H1 (cell line): ENCODE measurements around the gene LAMB3. TPM values are rescaled to one million over a fixed set of nuclear protein-coding genes. Genes with fewer than 3 reads are reported as not detected.

Experiments used
- HDAC6 ChIP-seq: IDR thresholded peaks from one replicate; pipeline ENCODE4 v1.7.1; 2012; ENCODE audit warnings: low read depth, mild to moderate bottlenecking, inconsistent platforms, low read length, moderate library complexity
- polyA plus RNA-seq, 7 experiments: library from polyadenylated mRNA; depleted of rRNA in 3 of 7; stranded (reverse) in 5 of 7; unstranded in 2 of 7; fragments of >200 nt in 5 of 7; fragments of 200-250 nt in 2 of 7; gene quantifications; 1 replicate in 5 of 7; 2 replicates in 1 of 7; 4 replicates in 1 of 7; pipeline versions ENCODE4 v1.2.1 to v1.2.3, GENCODE V29; 2011 to 2013; ENCODE audit warnings: missing spikeins in 2 of 7, mixed read lengths in 2 of 7
- total RNA-seq: library from RNA; stranded (reverse); fragmentation: NEBNext Ultra II Directional; extraction: Animal tissue kit (Norgen Biotek cat#: 25700); gene quantifications from 2 replicates; pipeline ENCODE4 v1.2.1, GENCODE V29; 2021
- TF ChIP-seq, protein P1 (sequence below): IDR thresholded peaks from 2 replicates; pipeline ENCODE4 v1.6.1; 2012; ENCODE audit warnings: low read length, inconsistent platforms
- TF ChIP-seq, protein P2 (sequence below): IDR thresholded peaks from 2 replicates; pipeline ENCODE4 v1.6.1; 2011; ENCODE audit warnings: low read depth, mild to moderate bottlenecking, low read length; ENCODE audit not compliant: insufficient read depth

LAMB3 gene
- total and polyA plus RNA-seq, 2 of the 8 experiments (the other 6 are each of a cell fraction or from before 2014, with no cell fraction given), result 0.45 to 0.50 TPM

DNA sequence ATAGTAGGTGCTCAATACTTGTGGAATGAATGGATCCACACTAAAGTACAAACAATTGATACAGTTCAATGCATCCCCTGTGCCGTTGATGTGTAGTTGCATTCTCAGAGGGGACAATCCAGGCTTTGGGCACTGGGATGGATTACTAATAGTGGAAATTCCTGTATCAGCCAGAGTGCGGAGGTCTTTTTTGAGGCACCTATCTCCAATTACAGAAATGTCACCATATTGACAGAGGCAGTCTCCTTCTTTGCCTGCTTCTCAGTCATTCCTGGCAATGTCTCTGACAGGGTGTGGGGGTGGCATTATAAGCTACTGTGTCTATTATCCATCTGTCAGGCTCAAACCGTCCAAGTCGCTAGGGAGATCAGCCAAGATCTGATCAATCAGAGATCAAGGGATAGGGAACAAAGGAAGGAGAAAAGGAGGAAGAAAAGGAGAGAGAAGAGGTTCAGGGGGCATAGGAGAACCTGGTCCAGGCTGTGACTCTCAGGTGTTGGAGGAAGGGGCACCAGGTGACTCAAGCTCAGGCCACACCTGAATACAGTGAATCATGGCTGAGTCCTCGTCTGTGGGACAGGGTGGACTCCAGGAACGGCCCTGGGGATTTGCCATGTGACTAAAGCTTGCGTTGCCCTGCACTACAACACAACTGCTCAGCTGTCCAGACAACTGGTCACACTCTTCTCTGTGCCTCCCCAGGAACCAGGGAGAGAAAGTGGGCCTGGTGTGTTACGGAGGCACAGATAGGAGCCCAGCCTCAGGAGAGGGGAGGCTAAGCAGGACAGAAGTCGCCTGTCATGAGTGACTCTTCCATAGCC, 3.4 kb upstream of the LAMB3 start (continued):
- TF ChIP-seq, protein P1, sequence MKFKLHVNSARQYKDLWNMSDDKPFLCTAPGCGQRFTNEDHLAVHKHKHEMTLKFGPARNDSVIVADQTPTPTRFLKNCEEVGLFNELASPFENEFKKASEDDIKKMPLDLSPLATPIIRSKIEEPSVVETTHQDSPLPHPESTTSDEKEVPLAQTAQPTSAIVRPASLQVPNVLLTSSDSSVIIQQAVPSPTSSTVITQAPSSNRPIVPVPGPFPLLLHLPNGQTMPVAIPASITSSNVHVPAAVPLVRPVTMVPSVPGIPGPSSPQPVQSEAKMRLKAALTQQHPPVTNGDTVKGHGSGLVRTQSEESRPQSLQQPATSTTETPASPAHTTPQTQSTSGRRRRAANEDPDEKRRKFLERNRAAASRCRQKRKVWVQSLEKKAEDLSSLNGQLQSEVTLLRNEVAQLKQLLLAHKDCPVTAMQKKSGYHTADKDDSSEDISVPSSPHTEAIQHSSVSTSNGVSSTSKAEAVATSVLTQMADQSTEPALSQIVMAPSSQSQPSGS, result no peak
- TF ChIP-seq HDAC6, result no peak
- TF ChIP-seq, protein P2, sequence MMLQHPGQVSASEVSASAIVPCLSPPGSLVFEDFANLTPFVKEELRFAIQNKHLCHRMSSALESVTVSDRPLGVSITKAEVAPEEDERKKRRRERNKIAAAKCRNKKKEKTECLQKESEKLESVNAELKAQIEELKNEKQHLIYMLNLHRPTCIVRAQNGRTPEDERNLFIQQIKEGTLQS, result no peak
